Stimulated activated CD8-positive, alpha-beta memory T cell treated with anti-CD3 and anti-CD28 coated beads, Interleukin-15, amount 100 ng/mL, for 4 hours (primary cell): ENCODE data around the gene RPH3AL.
"Not testable (repeated sequence)": the region's sequence is repeated elsewhere in the genome, so short reads cannot be mapped to it uniquely, and the experiment has no call there.

Source experiments
- DNase-seq, 2 donors: peaks; one replicate each; pipeline ENCODE4 v3.0.0-alpha.2; 2020; ENCODE audit warnings: low read depth in 2 of 2

The RPH3AL gene

GRCh38 chr17:202501-202951, 150.1 kb downstream of the RPH3AL start:
- DNase-seq: no peak

DNA sequence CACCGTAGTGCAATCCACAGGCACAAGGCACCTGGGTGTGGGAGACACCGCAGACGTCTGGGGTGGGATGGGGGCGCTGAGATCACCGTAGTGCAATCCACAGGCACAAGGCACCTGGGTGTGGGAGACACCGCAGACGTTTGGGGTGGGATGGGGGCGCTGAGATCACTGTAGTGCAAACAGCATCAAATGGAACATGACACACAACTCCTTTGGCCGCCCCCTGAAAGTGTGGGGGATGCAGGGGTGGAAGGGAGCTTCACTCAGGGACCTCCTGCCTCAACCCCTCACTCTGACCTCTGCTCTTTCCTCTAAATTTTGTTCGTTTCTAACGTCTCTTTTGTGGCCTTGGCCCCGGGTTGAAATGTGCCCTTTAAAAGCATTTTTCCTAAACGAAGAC, 150.9 kb downstream of the RPH3AL start:
- not testable (repeated sequence) for DNase-seq

- DNase-seq: not testable (repeated sequence)
These were observed 151.3 kb downstream of the RPH3AL start for GRCh38 chr17:201257-201656.

- no peak for DNase-seq
These were observed 152.0 kb downstream of the RPH3AL start for GRCh38 chr17:200586-200985.

DNA sequence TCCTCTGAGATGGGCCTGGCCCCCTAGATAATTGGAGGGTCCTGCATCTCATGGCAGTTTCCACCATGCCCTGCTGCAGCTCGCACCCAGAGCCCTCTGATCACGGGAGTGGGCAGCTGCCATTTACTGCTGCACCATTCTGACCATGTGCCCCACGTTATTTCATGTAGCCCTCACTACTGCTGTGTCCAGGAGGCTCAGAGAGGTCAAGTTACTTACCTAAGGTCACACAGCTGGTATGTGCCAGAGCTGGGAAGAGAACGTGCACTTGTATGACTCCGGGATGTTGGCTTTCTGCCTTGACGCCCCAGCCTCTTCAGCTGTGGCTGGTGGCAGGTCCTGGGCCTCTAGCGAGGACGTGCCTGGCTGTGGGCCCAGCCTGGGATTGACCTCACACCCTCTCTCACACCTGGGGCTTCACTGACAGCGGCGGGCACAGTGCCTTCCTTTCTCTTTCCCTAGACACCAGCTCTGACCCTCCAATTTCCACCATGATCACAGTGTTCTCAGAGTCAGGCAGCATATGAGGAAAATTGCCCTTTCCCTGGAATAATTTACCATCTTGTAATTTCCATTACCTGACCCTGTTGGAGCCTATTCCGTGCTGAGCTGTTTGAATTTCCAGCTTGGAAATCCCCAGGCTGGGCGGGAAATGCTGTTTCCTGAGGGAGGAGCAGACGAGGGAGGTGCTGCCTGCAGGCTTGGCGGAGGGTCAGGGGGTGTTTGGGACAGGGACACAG, 152.6 kb downstream of the RPH3AL start:
- no peak for DNase-seq

GRCh38 chr17:199191-199604, 153.4 kb downstream of the RPH3AL start:
- no peak for DNase-seq

GRCh38 chr17:198225-198624, 154.4 kb downstream of the RPH3AL start:
- not testable (repeated sequence) for DNase-seq

DNA sequence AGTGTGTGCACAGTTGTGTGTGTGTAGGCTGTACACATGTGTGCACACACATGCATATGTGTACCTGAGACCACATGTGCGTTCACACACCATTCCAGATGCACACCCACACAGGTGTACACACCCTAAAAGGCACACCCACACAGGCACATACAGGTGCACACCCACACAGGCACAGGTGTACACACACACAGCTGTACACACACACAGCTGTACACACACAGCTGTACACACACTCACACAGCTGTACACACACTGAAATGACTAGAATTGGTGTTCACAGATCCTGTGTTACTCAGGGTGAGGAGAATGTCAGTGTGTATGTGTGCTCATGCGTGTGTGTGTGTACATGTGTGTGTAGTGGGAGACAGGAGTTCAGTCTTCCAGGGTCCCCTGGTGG, 155.3 kb downstream of the RPH3AL start:
- DNase-seq: no peak

DNA sequence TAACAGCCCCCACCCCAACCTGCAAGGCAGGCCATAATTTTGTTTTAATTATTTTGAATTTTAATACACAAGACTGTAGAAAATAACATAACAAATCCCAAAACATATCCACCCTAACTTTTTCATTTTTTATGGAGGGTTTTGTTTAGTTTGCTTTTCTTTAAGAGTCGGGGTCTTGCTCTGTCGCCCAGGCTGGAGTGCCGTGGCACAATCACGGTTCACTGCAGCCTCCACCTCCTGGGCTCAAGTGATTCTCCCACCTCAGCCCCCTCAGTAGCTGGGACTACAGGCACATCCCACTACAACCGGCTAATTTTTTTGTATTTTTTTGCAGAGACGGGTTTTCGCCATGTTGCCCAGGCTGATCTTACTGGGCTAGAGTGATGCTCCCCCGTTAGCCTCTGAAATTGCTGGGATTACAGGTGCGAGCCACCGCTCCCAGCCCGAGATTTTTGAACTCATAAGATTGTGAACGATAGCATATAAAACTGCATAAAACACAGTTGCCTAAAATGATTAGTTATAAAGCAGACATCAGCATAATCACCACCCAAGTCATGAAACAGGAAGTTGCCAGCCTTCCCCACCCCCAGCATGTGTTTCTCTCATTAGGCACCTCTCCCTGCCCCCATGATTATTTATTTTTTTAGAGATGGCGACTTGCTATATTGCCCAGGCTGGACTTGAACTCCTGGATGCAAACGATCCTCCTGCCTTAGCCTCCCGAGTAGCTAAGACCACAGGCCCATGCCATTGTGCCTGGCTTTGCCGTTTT, 157.6 kb downstream of the RPH3AL start:
- no peak for DNase-seq

DNA sequence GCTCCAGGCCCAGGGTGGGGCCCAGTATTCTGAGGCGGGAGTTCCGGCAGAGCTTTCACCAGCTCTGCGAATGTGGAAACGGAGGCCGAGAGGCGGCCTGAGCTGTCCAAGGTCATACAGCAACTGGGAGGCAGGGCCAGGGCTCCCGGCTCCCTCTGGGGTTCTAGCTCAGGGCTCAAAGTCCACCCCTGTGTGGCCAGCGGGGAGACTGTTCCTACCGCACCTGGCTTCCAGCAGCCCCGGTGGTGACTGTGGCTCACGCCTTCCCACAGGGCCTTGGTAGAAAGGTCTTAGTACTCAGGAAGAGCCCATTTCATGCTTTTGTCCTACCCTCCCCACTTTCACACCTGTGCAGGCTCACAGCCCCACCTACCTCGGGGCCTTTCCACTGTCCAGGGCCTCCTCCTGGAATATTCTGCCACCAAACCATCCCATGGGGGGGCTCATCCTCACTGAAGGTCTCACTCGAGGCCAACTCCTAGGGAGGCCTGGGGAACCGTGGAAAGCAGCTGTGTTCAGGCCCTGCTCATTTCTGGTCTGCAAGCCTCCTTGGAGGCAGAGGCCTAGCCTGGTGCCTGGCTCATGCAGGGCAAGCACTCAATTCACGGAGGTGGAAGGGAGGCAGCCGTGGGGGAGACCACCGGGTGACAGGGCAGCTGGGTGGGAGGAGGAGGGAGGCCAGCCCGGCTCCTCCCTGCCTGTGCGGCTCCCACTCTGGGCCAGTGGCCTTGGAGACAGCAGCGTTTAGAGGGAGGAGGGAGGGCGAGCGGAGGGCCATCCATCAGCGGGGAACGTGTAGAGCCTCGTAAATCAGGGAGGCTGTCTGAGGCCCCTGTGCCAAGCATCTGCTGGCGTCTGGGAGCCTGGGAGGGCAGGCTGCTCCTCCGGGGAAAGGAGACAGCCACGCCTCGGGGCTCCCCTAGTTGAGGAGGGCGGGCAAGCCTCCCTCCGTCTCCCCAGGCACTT, 158.5 kb downstream of the RPH3AL start:
- no peak for DNase-seq

DNA sequence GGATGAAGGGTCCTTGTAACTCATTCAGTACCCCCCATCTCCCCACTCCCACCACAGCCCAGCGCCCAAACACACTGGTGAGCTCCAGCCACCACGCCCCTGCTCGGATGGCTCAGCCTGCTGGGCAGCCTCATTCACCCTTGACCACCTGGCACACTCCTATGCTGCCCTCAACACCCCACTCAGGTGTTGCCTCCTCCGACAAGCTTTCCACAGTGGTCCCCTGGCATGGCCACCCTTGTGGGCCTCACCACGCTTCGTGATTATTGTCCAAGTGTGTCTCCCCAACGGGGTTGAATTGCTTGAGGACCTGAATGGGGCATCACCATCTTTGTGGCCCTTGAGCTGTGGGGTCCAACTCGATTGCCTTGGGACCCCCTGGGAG, 159.2 kb downstream of the RPH3AL start:
- no peak for DNase-seq

GRCh38 chr17:192666-193425, 159.8 kb downstream of the RPH3AL start:
- no peak for DNase-seq

DNA sequence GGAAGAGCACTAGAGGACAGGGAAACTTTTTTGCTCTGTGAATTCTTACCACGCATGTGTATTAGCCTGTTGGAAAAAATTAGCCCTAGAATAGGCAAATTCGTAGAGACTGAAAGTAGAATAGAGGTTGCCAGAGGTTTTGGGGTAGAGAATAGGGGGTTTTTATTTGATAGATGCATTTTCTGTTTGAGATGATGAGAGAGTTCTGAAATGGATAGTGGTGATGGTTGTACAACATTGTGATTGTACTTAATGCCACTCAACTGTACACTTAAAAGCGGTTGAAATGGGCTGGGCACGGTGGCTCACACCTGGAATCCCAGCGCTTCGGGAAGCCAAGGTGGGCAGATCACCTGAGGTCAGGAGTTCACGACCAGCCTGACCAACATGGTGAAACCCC, 163.2 kb downstream of the RPH3AL start:
- DNase-seq: no peak

DNA sequence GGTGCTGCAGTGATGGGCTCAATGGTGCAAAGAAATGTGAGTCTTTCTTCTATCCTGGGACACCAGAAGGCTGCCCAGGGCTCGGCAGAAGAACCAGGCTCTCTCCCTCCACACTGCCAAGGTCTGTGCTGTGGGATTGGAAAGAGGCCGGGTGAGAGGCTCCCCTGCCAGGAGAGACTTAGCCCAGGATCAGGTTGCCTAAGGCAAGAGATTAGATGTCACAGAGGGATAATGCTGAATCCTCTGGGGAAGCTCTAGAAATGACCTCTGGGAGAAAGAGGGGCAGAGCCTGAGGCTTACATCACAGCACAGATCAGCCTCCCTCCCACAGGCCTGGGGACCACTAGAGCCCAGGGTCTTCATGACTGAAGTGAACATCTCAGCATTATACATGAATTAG, 165.5 kb downstream of the RPH3AL start:
- DNase-seq: no peak

DNA sequence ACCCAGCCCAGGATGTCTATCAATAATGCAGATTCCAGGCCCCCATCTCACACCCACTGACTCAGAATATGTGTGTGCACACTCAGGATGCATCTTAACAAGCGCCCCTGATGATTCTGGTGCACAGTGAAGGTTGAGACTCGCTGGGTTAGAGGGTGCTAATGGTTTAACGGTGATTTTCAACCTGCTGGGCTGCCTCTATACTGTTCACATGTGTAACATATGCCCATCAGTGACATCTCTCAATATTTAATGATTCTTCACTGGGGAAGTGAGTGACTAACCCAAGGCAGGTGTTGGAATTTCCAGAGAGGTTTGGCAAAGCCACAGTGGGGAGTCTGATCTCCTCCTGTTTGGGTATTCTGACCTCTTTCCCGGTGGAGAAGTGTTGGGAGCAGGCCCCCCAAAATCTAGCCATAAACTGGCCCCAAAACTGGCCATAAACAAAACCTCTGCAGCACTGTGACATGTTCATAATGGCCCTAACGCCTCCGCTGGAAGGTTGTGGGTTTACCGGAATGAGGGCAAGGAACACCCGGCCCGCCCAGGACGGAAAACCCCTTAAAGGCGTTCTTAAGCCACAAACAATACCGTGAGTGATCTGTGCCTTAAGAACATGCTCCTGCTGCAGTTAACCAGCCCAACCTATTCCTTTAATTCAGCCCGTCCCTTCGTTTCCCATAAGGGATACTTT, 167.0 kb downstream of the RPH3AL start:
- DNase-seq: no peak

GRCh38 chr17:183021-183420, 169.6 kb downstream of the RPH3AL start:
- no peak for DNase-seq

- DNase-seq: no peak
These were observed 170.4 kb downstream of the RPH3AL start for GRCh38 chr17:182050-182751.

DNA sequence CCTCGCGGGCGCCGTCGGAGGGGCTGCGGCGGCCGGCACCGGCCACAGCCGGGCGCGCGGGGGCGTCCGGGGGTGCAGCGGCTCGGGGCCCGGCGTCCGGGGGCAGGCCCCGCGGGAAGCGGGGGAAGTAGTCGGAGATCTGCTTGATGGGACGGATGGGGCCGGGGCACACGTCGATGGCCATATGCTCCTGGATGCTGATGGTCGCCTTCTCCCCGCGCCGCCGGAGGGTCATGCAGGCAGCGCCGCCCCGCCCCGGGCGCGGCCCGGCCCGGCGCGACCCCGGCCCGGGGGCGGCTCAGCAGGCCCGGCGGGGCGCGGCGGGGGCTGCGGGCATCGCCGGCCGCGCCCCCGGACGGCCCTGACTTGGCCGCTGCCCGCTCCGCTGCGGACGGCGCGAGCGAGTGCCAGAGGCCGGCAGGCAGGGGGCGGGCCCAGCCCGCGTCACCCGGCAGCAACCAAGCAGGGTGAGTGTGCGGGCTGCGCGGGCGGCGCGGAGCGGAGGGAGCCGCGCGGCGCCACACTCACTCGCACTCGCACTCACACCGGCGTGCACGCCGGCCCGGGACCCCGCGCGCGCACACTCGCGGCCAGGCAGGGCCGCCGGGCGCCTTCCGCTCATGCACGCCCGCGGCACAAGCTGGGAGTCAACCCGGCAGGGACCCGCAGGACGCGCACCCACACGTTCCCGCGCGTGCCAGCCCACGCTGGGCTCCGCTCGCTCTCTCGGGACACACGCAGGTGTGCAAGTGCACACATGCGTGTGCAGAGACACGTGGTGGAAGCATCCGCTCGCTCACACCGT, 171.2 kb downstream of the RPH3AL start, which contains the start of gene DOC2B:
Gene DOC2B, minus strand, starts transcription at position 406 of the 805 bp plus-strand sequence. Its CDS starts 171 bp downstream, at position 235.
- DNase-seq: no peak
